Suprapubic skin (tissue), 4 donors: ENCODE measurements around the gene VPS37D. TPM values are rescaled to one million over a fixed set of nuclear protein-coding genes. Genes with fewer than 3 reads are reported as not detected.
A peak's percentile ranks its signal among the peaks of the same experiment; 100 is the strongest.
"Not testable (repeated sequence)": the region's sequence is repeated elsewhere in the genome, so short reads cannot be mapped to it uniquely, and the experiment has no call there.

Source experiments
- DNase-seq, 2 donors: peaks; one replicate each; pipeline ENCODE4 v3.0.0-alpha.2; 2019; ENCODE audit warnings: low spot score in 2 of 2
- H3K27ac ChIP-seq: fragments of 200-600 bp; sonication (generic); one replicate; pipeline ENCODE4 v1.5.1; 2019
- H3K27me3 ChIP-seq: fragments of 200-600 bp; sonication (generic); one replicate; pipeline ENCODE4 v1.5.1; 2019
- H3K36me3 ChIP-seq: fragments of 200-600 bp; sonication (generic); one replicate; pipeline ENCODE4 v1.5.1; 2019
- H3K4me1 ChIP-seq: fragments of 200-600 bp; sonication (generic); one replicate; pipeline ENCODE4 v1.5.1; 2019
- H3K4me3 ChIP-seq: fragments of 200-600 bp; sonication (generic); one replicate; pipeline ENCODE4 v1.5.1; 2019; ENCODE audit warnings: mild to moderate bottlenecking
- H3K9me3 ChIP-seq: fragments of 200-600 bp; sonication (generic); one replicate; pipeline ENCODE4 v1.5.1; 2019
- CTCF ChIP-seq, 2 donors: fragments of 200-600 bp in 1 of 2; fragments of 450-650 bp in 1 of 2; sonication (generic) in 1 of 2; IDR thresholded peaks; one replicate each; pipeline ENCODE4 v1.5.1; 2016 to 2019; ENCODE audit warnings: antibody characterized with exemption in 2 of 2, mild to moderate bottlenecking in 1 of 2, moderate library complexity in 1 of 2
- EP300 ChIP-seq: sonication (generic); formaldehyde crosslinking; IDR thresholded peaks from one replicate; pipeline ENCODE4 v1.6.1; 2017; ENCODE audit warnings: antibody characterized with exemption
- POLR2A ChIP-seq, 2 donors: fragments of 450-650 bp; IDR thresholded peaks; one replicate each; pipeline ENCODE4 v1.6.1; 2017; ENCODE audit warnings: antibody characterized with exemption in 2 of 2, mild to moderate bottlenecking in 2 of 2, moderate library complexity in 2 of 2
- POLR2AphosphoS5 ChIP-seq, 3 donors: sonication (generic); formaldehyde crosslinking; IDR thresholded peaks; one replicate each; pipeline ENCODE4 v1.6.1; 2017; ENCODE audit warnings: antibody characterized with exemption in 3 of 3
- WGBS: methylation state at CpG from one replicate; pipeline ENCODE4 v1.1.5; 2018; 5-methylcytosine and 5-hydroxymethylcytosine counted together
- total RNA-seq, 4 donors: library from RNA; depleted of rRNA; stranded (reverse); fragments of >200 nt; gene quantifications; one replicate each; pipeline ENCODE4 v1.1.0, GENCODE V29; 2016

The VPS37D gene
- total RNA-seq, result 1 to 10 TPM; 1.9 to 3.5 (median 2.1) TPM

- peak; percentile 90 to 93 for DNase-seq
- Histone ChIP-seq H3K4me3 (peak within 1 kb of the TSS; percentile 75), H3K27me3 (no peaks in the 10 kb centered on the region), H3K9me3 (no peaks in the 10 kb centered on the region), H3K4me1 (peaks cover 20% of the 10 kb centered on the region), H3K36me3 (no peaks in the 10 kb centered on the region), H3K27ac (no peak within 1 kb of the TSS)
- WGBS, result 4% methylated on average over 17 of the region's 79 CpGs
- TF ChIP-seq EP300 (no peak), POLR2AphosphoS5 (IDR thresholded peaks at IDR 0.05) (peak in 1 of 3 donors; percentile 41), CTCF (IDR thresholded peaks at IDR 0.05) (peak; percentile 92 to 93), POLR2A (IDR thresholded peaks at IDR 0.05) (no peak)
Observed at GRCh38 chr7:73667344-73668102, at the start of gene VPS37D. Gene VPS37D (plus strand): TSS chr7:73667831. CDS start chr7:73667959, 128 bp downstream.

- DNase-seq, result no peak
- peaks cover 12% of the 10 kb centered on the region for H3K4me1 ChIP-seq
- no peak overlapping the region for H3K27ac ChIP-seq
- no peak overlapping the region for H3K4me3 ChIP-seq
- peaks cover 26% of the 10 kb centered on the region for H3K27me3 ChIP-seq
- H3K9me3 ChIP-seq, result no peaks in the 10 kb centered on the region
- H3K36me3 ChIP-seq, result no peaks in the 10 kb centered on the region
- no peak for TF ChIP-seq POLR2A (IDR thresholded peaks at IDR 0.05)
- no peak for TF ChIP-seq CTCF (IDR thresholded peaks at IDR 0.05)
- no peak for TF ChIP-seq EP300
- TF ChIP-seq POLR2AphosphoS5 (IDR thresholded peaks at IDR 0.05), result no peak
- WGBS, result 80% methylated on average over 4 of the region's 4 CpGs
Observed at GRCh38 chr7:73618538-73618937, 49.1 kb upstream of the VPS37D start.

- H3K9me3 ChIP-seq, H3K4me3 ChIP-seq, DNase-seq, H3K27ac ChIP-seq, H3K36me3 ChIP-seq: not testable (repeated sequence)
- WGBS, result 91% methylated on average over 11 of the region's 11 CpGs
- Histone ChIP-seq H3K4me1 (peaks cover 18% of the 10 kb centered on the region), H3K27me3 (peaks cover 32% of the 10 kb centered on the region)
Observed at GRCh38 chr7:73619394-73619793, 48.2 kb upstream of the VPS37D start.

GRCh38 chr7:73621168-73622063 is 46.2 kb upstream of the VPS37D start:
- no peaks in the 10 kb centered on the region for H3K9me3 ChIP-seq
- H3K4me1 ChIP-seq, result peaks cover 21% of the 10 kb centered on the region
- H3K27me3 ChIP-seq, result peaks cover 37% of the 10 kb centered on the region
- no peak overlapping the region for H3K4me3 ChIP-seq
- DNase-seq, result no peak
- 56% methylated on average over 7 of the region's 7 CpGs for WGBS
- TF ChIP-seq EP300 (no peak), CTCF (IDR thresholded peaks at IDR 0.05) (no peak), POLR2A (IDR thresholded peaks at IDR 0.05) (no peak)
- H3K36me3 ChIP-seq, result no peaks in the 10 kb centered on the region
- no peak overlapping the region for H3K27ac ChIP-seq

GRCh38 chr7:73622527-73622908 is 45.1 kb upstream of the VPS37D start:
- no peak for DNase-seq
- H3K27me3 ChIP-seq, result peaks cover 40% of the 10 kb centered on the region
- no peak overlapping the region for H3K27ac ChIP-seq
- no peak for TF ChIP-seq CTCF (IDR thresholded peaks at IDR 0.05)
- TF ChIP-seq POLR2AphosphoS5 (IDR thresholded peaks at IDR 0.05), result no peak
- TF ChIP-seq POLR2A (IDR thresholded peaks at IDR 0.05), result no peak
- no peak for TF ChIP-seq EP300
- 10% methylated on average over 2 of the region's 2 CpGs for WGBS
- peak overlapping the region; percentile 71 for H3K4me3 ChIP-seq
- no peaks in the 10 kb centered on the region for H3K9me3 ChIP-seq
- H3K36me3 ChIP-seq, result no peaks in the 10 kb centered on the region
- peaks cover 29% of the 10 kb centered on the region for H3K4me1 ChIP-seq
